B cell (primary cell): Measurements from ENCODE around the gene VIPAS39. TPM values are rescaled to one million over a fixed set of nuclear protein-coding genes. Genes with fewer than 3 reads are reported as not detected.

Experiments
- ATAC-seq: fragments of 200-7000 bp; cut with Tn5 transposase; one replicate; pipeline ENCODE4 v1.10.0; 2021; ENCODE audit warnings: low read depth, mild to moderate bottlenecking, moderate number of reproducible peaks, moderate library complexity
- CTCF ChIA-PET: fragments of 350-600 bp; sonication (Branson Sonifier 250); formaldehyde crosslinking; loops from one replicate; lab custom pipeline; 2021; ENCODE audit warnings: antibody characterized with exemption, inconsistent platforms; lab: Charles Lee
- POLR2A ChIA-PET: fragments of 350-600 bp; sonication (Branson Sonifier 250); formaldehyde crosslinking; loops from one replicate; lab custom pipeline; 2021; ENCODE audit warnings: antibody characterized with exemption; lab: Charles Lee
- DNase-seq: peaks from one replicate; pipeline ENCODE4 v3.0.0; 2013
- H2AFZ ChIP-seq: 2 replicates; pipeline ENCODE4 v1.6.1; 2012; ENCODE audit warnings: mild to moderate bottlenecking, low read depth, low read length; ENCODE audit not compliant: insufficient read depth, poor library complexity, severe bottlenecking
- H3K27ac ChIP-seq, 2 donors: 1 replicate in 1 of 2; 2 replicates in 1 of 2; pipeline ENCODE4 v1.5.1; 2012 to 2013; ENCODE audit warnings: low read length in 2 of 2, mild to moderate bottlenecking in 2 of 2, moderate library complexity in 1 of 2
- H3K27me3 ChIP-seq, 4 experiments: fragments of 200-600 bp in 1 of 4; sonication (generic) in 1 of 4; replicated peaks in 1 of 4; 1 replicate in 2 of 4; 2 replicates in 2 of 4; pipeline versions ENCODE4 v1.6.1 to v1.7.0; 2013 to 2016; ENCODE audit warnings: low read length in 3 of 4, mild to moderate bottlenecking in 2 of 4, mixed read lengths in 1 of 4, moderate library complexity in 1 of 4; ENCODE audit not compliant: insufficient read depth in 4 of 4, control insufficient read depth in 3 of 4; ENCODE audit errors: control extremely low read depth in 1 of 4
- H3K36me3 ChIP-seq, 2 experiments: replicated peaks in 1 of 2; 1 replicate in 1 of 2; 2 replicates in 1 of 2; pipeline versions ENCODE4 v1.6.1 to v1.7.1; 2013; ENCODE audit warnings: low read length in 1 of 2; ENCODE audit not compliant: insufficient read depth in 2 of 2, control insufficient read depth in 1 of 2; ENCODE audit errors: control extremely low read depth in 1 of 2, extremely low read depth in 1 of 2
- H3K4me1 ChIP-seq, 2 donors: fragments of 200-600 bp in 1 of 2; sonication (generic) in 1 of 2; 1 replicate in 1 of 2; 2 replicates in 1 of 2; pipeline versions ENCODE4 v1.5.1 to v1.6.1; 2013 to 2017; ENCODE audit warnings: low read length in 2 of 2; ENCODE audit not compliant: control insufficient read depth in 2 of 2, insufficient read depth in 2 of 2
- H3K4me2 ChIP-seq: replicated peaks from 2 replicates; pipeline ENCODE3; 2012; ENCODE audit warnings: mild to moderate bottlenecking, low read depth, low read length; ENCODE audit not compliant: poor library complexity, severe bottlenecking
- H3K4me3 ChIP-seq, 5 experiments: fragments of 200-600 bp in 1 of 5; sonication (generic) in 1 of 5; 1 replicate in 3 of 5; 2 replicates in 2 of 5; pipeline versions ENCODE4 v1.5.1 to v1.7.0; 2011 to 2016; ENCODE audit warnings: low read length in 4 of 5, mild to moderate bottlenecking in 4 of 5, low read depth in 2 of 5, control low read depth in 1 of 5, moderate library complexity in 1 of 5; ENCODE audit not compliant: insufficient read depth in 1 of 5; ENCODE audit errors: control extremely low read depth in 1 of 5, extremely low read depth in 1 of 5
- H3K79me2 ChIP-seq: fragments of 200-600 bp; sonication (generic); one replicate; pipeline ENCODE4 v1.6.0; 2016; ENCODE audit warnings: low read length; ENCODE audit not compliant: control insufficient read depth, insufficient read depth
- H3K9ac ChIP-seq: fragments of 200-600 bp; sonication (generic); 2 replicates; pipeline ENCODE4 v1.6.1; 2017; ENCODE audit warnings: mild to moderate bottlenecking, low read length, moderate library complexity
- H3K9me3 ChIP-seq, 3 donors: one replicate each; pipeline versions ENCODE4 v1.6.1 to v1.7.1; 2013; ENCODE audit warnings: low read length in 2 of 3; ENCODE audit not compliant: control insufficient read depth in 2 of 3, insufficient read depth in 1 of 3; ENCODE audit errors: control extremely low read depth in 1 of 3
- H4K20me1 ChIP-seq: 2 replicates; pipeline ENCODE4 v1.6.0; 2012; ENCODE audit warnings: mild to moderate bottlenecking, low read length; ENCODE audit not compliant: insufficient read depth, control insufficient read depth, poor library complexity, severe bottlenecking
- H3K27ac Mint-ChIP-seq: one replicate; pipeline ENCODE4 v1.8.0; 2021; ENCODE audit warnings: mixed read lengths
- H3K27me3 Mint-ChIP-seq: one replicate; pipeline ENCODE4 v1.8.0; 2021; ENCODE audit warnings: mixed read lengths
- H3K4me1 Mint-ChIP-seq: one replicate; pipeline ENCODE4 v1.8.0; 2021; ENCODE audit warnings: mixed read lengths
- H3K4me3 Mint-ChIP-seq: one replicate; pipeline ENCODE4 v1.8.0; 2021; ENCODE audit warnings: mixed read lengths
- H3K9me3 Mint-ChIP-seq: one replicate; pipeline ENCODE4 v1.8.0; 2022; ENCODE audit warnings: mixed read lengths; ENCODE audit not compliant: insufficient read depth
- EZH2 ChIP-seq: IDR thresholded peaks from 2 replicates; pipeline ENCODE4 v1.6.1; 2012; ENCODE audit warnings: borderline replicate concordance, low read depth, mild to moderate bottlenecking, moderate library complexity, low read length; ENCODE audit not compliant: insufficient read depth, poor library complexity, severe bottlenecking
- WGBS: methylation state at CpG from one replicate; pipeline ENCODE4 v1.1.5; 2013; ENCODE audit warnings: missing lambda C conversion rate; ENCODE audit not compliant: insufficient coverage; 5-methylcytosine and 5-hydroxymethylcytosine counted together
- intact Hi-C: fragments of 100-400 bp; cut with micrococcal nuclease; formaldehyde crosslinking; loops from one replicate; pipeline ENCODE4 v1.10.0; 2022
- polyA plus RNA-seq: library from polyadenylated mRNA; depleted of rRNA; stranded (reverse); fragments of >200 nt; gene quantifications from 2 replicates; pipeline ENCODE4 v1.2.3, GENCODE V29; 2012
- total RNA-seq, 2 donors: library from RNA; stranded (reverse); fragments of 120-200 nt in 1 of 2; gene quantifications; 1 replicate in 1 of 2; 2 replicates in 1 of 2; pipeline versions ENCODE4 v1.2.3 to v1.2.4, GENCODE V29; 2013 to 2022
- TF ChIP-seq, protein P1 (sequence below): fragments of 200-600 bp; IDR thresholded peaks from one replicate; pipeline ENCODE4 v1.8.0; 2022; ENCODE audit warnings: antibody characterized with exemption, mild to moderate bottlenecking

The VIPAS39 gene
- total and polyA plus RNA-seq, 2 donors (not counting 1 experiment from before 2014, with no cell fraction given), result 17.4 to 25.9 TPM

DNA sequence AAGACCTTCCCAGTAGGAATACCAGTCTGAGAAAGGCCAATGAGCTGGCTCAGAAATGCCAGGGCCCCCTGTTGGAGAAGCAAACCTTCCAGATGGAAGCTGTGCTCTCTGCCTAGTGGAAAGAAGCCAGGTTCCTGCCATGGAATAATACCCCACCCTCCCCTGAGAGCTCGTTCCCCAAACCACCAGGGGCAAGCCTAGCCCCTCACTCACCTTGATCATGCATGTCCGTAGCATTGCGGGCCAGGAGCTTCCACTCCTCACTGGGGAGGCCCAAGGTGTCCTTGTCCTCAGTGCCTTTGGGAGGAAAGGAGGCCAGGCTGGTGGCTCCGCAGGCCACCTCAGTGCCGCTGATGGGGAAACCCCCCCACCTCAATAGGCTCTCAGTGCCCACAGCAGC lies 20.6 kb upstream of the VIPAS39 start:
- Histone ChIP-seq H3K9ac (no peak overlapping the region), H2AFZ (no peak overlapping the region), H3K4me2 (no peak overlapping the region), H3K9me3 (no peaks in the 10 kb centered on the region), H4K20me1 (no peaks in the 10 kb centered on the region), H3K27ac (no peak overlapping the region), H3K36me3 (no peaks in the 10 kb centered on the region), H3K4me3 (no peak overlapping the region), H3K79me2 (no peaks in the 10 kb centered on the region), H3K4me1 (peaks cover 3 to 6% of the 10 kb centered on the region in 2 donors), H3K27me3 (no peaks in the 10 kb centered on the region)
- intact Hi-C loops, result no loop called here
- no peak for TF ChIP-seq EZH2
- TF ChIP-seq, protein P1, sequence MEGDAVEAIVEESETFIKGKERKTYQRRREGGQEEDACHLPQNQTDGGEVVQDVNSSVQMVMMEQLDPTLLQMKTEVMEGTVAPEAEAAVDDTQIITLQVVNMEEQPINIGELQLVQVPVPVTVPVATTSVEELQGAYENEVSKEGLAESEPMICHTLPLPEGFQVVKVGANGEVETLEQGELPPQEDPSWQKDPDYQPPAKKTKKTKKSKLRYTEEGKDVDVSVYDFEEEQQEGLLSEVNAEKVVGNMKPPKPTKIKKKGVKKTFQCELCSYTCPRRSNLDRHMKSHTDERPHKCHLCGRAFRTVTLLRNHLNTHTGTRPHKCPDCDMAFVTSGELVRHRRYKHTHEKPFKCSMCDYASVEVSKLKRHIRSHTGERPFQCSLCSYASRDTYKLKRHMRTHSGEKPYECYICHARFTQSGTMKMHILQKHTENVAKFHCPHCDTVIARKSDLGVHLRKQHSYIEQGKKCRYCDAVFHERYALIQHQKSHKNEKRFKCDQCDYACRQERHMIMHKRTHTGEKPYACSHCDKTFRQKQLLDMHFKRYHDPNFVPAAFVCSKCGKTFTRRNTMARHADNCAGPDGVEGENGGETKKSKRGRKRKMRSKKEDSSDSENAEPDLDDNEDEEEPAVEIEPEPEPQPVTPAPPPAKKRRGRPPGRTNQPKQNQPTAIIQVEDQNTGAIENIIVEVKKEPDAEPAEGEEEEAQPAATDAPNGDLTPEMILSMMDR, result no peak
- Mint-ChIP-seq H3K4me1 (no peaks in the 10 kb centered on the region), H3K27me3 (no peaks in the 10 kb centered on the region), H3K9me3 (no peaks in the 10 kb centered on the region), H3K4me3 (no peak overlapping the region), H3K27ac (no peak overlapping the region)
- POLR2A ChIA-PET, result no interaction called here
- ATAC-seq (no peak), DNase-seq (no peak)
- 79% methylated on average over 2 of the region's 5 CpGs for WGBS
- CTCF ChIA-PET, result interaction anchor here (1.6 kb wide), 1 partner anchor 163 kb away, joined by 3 read pairs; no protein-coding TSS in a partner anchor

DNA sequence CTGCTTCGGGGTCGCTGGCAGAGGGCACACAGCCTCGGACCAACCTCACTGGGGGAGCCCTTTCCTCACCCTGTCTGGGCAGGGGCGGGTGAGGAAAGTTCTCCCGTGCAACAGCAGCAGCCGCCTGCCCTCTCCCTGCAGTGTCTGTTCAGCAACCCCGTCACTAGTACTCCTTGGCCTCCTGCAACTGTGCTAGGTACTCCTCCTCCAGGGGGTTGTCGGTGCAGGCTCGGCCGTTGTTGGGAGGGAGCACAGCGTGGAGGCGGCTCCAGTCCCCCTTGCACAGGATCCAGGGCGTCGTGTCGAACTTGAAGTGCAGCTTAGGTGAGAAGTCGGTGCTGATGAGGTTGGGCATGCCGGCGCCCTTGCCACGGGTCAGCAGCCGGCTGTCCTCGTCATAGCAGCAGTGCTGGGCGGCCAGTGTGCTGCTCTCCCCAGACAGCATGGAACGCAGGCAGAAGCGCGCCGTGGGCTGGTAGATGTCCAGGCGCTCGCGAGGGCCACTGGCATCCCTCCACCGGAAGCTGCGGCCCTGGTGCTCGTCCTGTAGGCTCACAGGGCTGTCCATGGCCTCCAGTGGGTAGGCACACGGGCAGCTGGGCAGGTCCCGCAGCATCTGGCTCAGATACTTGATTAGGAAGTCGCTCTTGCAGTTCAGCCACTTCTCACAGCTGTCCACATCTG lies 18.2 kb upstream of the VIPAS39 start:
- Histone ChIP-seq H3K27me3 (no peaks in the 10 kb centered on the region), H3K36me3 (no peaks in the 10 kb centered on the region), H3K4me2 (no peak overlapping the region), H4K20me1 (no peaks in the 10 kb centered on the region), H3K4me3 (no peak overlapping the region), H3K9me3 (no peaks in the 10 kb centered on the region), H3K27ac (no peak overlapping the region), H3K4me1 (peaks cover 3 to 6% of the 10 kb centered on the region in 2 donors), H3K9ac (no peak overlapping the region), H2AFZ (no peak overlapping the region), H3K79me2 (no peaks in the 10 kb centered on the region)
- ChIA-PET POLR2A (no interaction called here), CTCF (no interaction called here)
- TF ChIP-seq, protein P1, result no peak
- no peak for TF ChIP-seq EZH2
- DNase-seq (no peak), ATAC-seq (no peak)
- H3K4me1 Mint-ChIP-seq, result no peaks in the 10 kb centered on the region
- H3K4me3 Mint-ChIP-seq, result no peak overlapping the region
- 92% methylated on average over 35 of the region's 35 CpGs for WGBS
- H3K27me3 Mint-ChIP-seq, result no peaks in the 10 kb centered on the region
- intact Hi-C loops, result no loop called here
- no peak overlapping the region for H3K27ac Mint-ChIP-seq
- no peaks in the 10 kb centered on the region for H3K9me3 Mint-ChIP-seq
